ENCODE data around the gene TANC2. TPM values are rescaled to one million over a fixed set of nuclear protein-coding genes. Genes with fewer than 3 reads are reported as not detected.

The TANC2 gene
- total RNA-seq, 3 donors from 2014 or later: 25.9 to 64.9 (median 31.0) TPM

DNA sequence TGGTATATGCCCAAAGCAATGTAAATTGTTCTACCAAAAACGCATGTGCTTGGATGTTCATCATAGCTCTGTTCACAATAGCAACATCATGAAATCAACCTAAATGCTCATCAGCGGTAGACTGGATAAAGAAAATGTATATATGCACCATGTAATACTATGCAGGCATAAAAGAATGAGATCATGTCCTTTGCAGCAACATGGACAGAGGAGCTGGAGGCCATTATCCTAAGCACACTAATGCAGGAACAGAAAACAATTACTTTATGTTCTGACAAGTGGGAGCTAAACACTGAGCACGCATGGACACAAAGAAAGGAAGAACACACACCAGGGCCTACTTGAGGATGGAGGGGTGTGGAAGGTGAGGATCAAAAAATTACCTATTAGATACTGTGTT, 33.7 kb downstream of the TANC2 start:
- intact Hi-C loops (cut with DNase I; ENCODE audit: low total_unique reads): no loop called here
- no peak overlapping the region for H3K27ac ChIP-seq
- H3K36me3 ChIP-seq: no peaks in the 10 kb centered on the region
- H3K4me3 ChIP-seq: no peak overlapping the region
- no peak for DNase-seq (ENCODE audit: low spot score in 2 of 2)
- no peaks in the 10 kb centered on the region for H3K4me1 ChIP-seq
- TF ChIP-seq POLR2A (IDR thresholded peaks at IDR 0.05): no peak
- TF ChIP-seq, protein P1, sequence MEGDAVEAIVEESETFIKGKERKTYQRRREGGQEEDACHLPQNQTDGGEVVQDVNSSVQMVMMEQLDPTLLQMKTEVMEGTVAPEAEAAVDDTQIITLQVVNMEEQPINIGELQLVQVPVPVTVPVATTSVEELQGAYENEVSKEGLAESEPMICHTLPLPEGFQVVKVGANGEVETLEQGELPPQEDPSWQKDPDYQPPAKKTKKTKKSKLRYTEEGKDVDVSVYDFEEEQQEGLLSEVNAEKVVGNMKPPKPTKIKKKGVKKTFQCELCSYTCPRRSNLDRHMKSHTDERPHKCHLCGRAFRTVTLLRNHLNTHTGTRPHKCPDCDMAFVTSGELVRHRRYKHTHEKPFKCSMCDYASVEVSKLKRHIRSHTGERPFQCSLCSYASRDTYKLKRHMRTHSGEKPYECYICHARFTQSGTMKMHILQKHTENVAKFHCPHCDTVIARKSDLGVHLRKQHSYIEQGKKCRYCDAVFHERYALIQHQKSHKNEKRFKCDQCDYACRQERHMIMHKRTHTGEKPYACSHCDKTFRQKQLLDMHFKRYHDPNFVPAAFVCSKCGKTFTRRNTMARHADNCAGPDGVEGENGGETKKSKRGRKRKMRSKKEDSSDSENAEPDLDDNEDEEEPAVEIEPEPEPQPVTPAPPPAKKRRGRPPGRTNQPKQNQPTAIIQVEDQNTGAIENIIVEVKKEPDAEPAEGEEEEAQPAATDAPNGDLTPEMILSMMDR (IDR thresholded peaks at IDR 0.05): no peak
- TF ChIP-seq POLR2AphosphoS5 (IDR thresholded peaks at IDR 0.05): no peak
- no peaks in the 10 kb centered on the region for H3K27me3 ChIP-seq
- no peaks in the 10 kb centered on the region for H3K9me3 ChIP-seq

DNA sequence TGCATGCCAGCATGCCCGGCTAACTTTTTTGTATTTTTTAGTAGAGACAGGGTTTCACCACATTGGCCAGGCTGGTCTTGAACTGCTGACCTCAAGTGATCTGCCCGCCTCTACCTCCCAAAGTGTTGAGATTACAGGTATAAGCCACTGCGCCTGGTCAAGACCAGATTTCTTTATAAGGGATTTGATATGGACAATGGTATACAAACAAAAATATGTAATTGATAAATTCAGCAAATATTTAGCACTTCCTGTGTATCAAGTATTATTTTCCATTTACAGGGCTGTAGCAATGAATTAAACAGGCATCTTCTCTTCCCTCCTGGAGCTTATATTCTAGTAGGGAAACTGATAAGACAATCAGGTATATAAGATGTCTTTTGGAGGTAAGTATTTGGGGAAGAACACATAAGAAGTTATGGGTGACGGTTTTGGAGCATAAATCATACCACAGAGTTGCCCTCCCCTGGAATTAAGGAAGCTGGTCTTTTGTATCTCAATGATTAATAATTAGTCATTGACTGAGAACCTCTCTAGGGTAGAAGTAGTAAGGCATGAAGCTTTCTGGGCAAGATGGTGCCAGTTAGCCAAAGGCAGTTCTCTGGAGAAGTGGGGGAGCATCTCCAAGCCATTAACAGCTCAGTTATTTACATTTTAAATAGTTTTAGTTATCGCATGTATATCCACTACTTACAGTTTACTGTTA, 35.8 kb downstream of the TANC2 start:
- TF ChIP-seq, protein P1 (IDR thresholded peaks at IDR 0.05): no peak
- no peak for TF ChIP-seq POLR2AphosphoS5 (IDR thresholded peaks at IDR 0.05)
- TF ChIP-seq POLR2A (IDR thresholded peaks at IDR 0.05): no peak
- H3K4me1 ChIP-seq: no peaks in the 10 kb centered on the region
- no peaks in the 10 kb centered on the region for H3K36me3 ChIP-seq
- no peaks in the 10 kb centered on the region for H3K27me3 ChIP-seq
- intact Hi-C loops (cut with DNase I; ENCODE audit: low total_unique reads): no loop called here
- H3K4me3 ChIP-seq: no peak overlapping the region
- no peak for DNase-seq (ENCODE audit: low spot score in 2 of 2)
- H3K9me3 ChIP-seq: no peaks in the 10 kb centered on the region
- H3K27ac ChIP-seq: no peak overlapping the region

DNA sequence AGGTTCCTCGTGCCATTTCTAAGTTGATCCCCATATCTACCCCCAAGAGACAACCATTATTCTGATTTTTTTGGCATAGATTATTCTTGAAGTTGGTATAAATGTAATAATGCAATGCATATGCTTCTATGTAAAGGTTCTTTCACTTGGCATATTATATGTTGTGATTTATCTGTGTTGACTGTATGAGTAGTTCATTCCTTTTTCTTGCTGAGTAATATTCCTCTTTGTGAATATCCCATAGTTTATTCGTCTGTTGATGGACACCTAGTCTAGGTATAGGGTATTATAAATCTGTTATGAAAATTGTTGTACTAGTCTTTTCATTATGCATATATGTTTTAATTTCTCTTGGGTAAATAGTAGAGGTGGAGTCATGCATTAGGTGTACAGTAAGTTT, 36.6 kb downstream of the TANC2 start:
- Histone ChIP-seq H3K9me3 (no peaks in the 10 kb centered on the region), H3K36me3 (no peaks in the 10 kb centered on the region), H3K27ac (no peak overlapping the region), H3K4me3 (no peak overlapping the region), H3K27me3 (no peaks in the 10 kb centered on the region), H3K4me1 (no peaks in the 10 kb centered on the region)
- no peak for TF ChIP-seq POLR2A (IDR thresholded peaks at IDR 0.05)
- no peak for DNase-seq (ENCODE audit: low spot score in 2 of 2)
- intact Hi-C loops (cut with DNase I; ENCODE audit: low total_unique reads): no loop called here

DNA sequence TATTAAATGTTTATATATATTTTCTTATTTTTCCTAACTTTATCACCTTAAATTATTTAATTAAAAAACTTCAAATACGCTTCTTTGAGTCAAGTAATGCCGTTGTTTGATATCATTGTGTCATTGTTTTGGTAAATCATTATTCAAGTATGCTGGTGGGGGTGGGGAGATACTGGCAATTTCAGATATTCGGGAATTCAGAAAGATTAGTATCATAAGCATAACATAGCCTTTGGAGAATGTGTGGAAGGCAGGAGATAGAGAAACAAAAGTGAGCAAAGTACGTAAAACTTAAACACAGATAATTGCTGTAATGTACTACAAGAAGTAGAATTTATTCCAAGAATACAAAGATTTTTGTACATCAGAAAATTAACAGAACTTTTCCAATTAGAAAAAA, 49.8 kb downstream of the TANC2 start:
- no peak overlapping the region for H3K27ac ChIP-seq
- TF ChIP-seq POLR2A (IDR thresholded peaks at IDR 0.05) (no peak), POLR2AphosphoS5 (IDR thresholded peaks at IDR 0.05) (no peak)
- TF ChIP-seq, protein P1 (IDR thresholded peaks at IDR 0.05): no peak
- no peak for DNase-seq (ENCODE audit: low spot score in 2 of 2)
- no peak overlapping the region for H3K4me3 ChIP-seq
- no peaks in the 10 kb centered on the region for H3K36me3 ChIP-seq
- H3K4me1 ChIP-seq: no peaks in the 10 kb centered on the region
- H3K27me3 ChIP-seq: no peaks in the 10 kb centered on the region
- H3K9me3 ChIP-seq: no peaks in the 10 kb centered on the region
- intact Hi-C loops (cut with DNase I; ENCODE audit: low total_unique reads): no loop called here

Other genes with a start within 250 kb of the TANC2 start
- under 1 TPM in 2 of 3 donors, not detected in 1; under 0.01 to 0.16 TPM for gene MARCHF10, start 157.9 kb upstream of the TANC2 start, total RNA-seq

All from breast epithelium (tissue), 4 donors.